Measurements from ENCODE around the gene PIGU. TPM values are rescaled to one million over a fixed set of nuclear protein-coding genes. Genes with fewer than 3 reads are reported as not detected.

PIGU gene
- total RNA-seq, 1 experiment from 2014 or later, result 32.8 TPM

DNA sequence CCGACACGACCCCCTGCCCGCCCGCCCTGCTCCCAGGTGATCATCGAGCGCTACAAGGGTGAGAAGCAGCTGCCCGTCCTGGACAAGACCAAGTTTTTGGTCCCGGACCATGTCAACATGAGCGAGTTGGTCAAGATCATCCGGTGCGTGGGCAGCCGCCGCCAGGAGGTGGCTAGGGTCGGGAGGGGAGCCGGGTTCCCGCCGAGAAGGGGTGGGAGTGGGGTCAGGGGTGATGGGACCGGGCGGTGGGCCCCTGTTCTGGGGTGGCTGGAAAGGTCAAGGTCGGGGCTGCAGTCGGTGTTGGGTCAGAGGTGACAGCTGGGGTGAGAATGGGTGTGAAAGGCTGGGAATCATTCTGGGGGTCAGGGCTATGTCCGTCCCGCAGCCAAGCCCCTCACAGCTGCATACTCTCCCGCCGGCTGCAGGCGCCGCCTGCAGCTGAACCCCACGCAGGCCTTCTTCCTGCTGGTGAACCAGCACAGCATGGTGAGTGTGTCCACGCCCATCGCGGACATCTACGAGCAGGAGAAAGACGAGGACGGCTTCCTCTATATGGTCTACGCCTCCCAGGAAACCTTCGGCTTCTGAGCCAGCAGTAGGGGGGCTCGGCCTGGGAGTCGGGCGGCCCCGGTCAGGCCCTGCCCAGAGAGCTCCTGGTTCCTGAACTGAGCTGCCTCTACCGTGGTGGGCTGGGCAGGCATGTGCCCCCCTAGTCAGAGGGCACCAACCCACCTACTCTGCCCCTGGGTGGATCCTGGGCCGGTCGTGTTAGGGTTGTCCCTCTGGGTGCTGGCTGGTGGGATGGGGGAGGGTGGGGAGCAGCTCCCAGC, 117.4 kb downstream of the PIGU start:
- Histone ChIP-seq H2BK15ac (ENCODE audit: low read depth, low read length) (no peak overlapping the region), H3K14ac (ENCODE audit: insufficient read depth, low read length) (no peak overlapping the region), H4K8ac (replicated peaks; ENCODE audit: insufficient read length, low read depth, low read length) (no peak overlapping the region), H3K9me3 (ENCODE audit: control insufficient read depth, low read depth, low read length) (no peaks in the 10 kb centered on the region), H2BK20ac (ENCODE audit: low read depth, low read length, poor library complexity, severe bottlenecking) (no peak overlapping the region), H3K79me1 (ENCODE audit: insufficient read depth, low read depth, low read length, poor library complexity, severe bottlenecking) (no peaks in the 10 kb centered on the region), H3K4me1 (ENCODE audit: insufficient read depth, low read length) (no peaks in the 10 kb centered on the region), H3K79me2 (ENCODE audit: insufficient read depth, low read length) (no peaks in the 10 kb centered on the region), H3K23ac (ENCODE audit: insufficient read length, low read depth, low read length) (no peak overlapping the region), H2BK5ac (ENCODE audit: insufficient read length, low read length) (no peak overlapping the region), H4K20me1 (ENCODE audit: control insufficient read depth, insufficient read depth, insufficient read length) (no peaks in the 10 kb centered on the region), H3K27me3 (ENCODE audit: insufficient read depth, low read length) (no peaks in the 10 kb centered on the region), H2BK120ac (ENCODE audit: low read depth, low read length, poor library complexity, severe bottlenecking) (no peak overlapping the region), H3K56ac (ENCODE audit: insufficient read length, low read depth, low read length) (no peak overlapping the region), H2BK12ac (ENCODE audit: insufficient read length, low read depth, low read length) (no peak overlapping the region), H3K4me2 (ENCODE audit: insufficient read depth, insufficient read length, low read length) (peak overlapping the region; percentile 11), H2AFZ (ENCODE audit: low read length) (no peak overlapping the region), H3T11ph (ENCODE audit: low read length) (no peak overlapping the region), H3K9ac (ENCODE audit: extremely low read depth, insufficient read length, low read length) (no peak overlapping the region), H4K91ac (ENCODE audit: insufficient read length, low read depth, low read length) (no peak overlapping the region), H3K23me2 (ENCODE audit: insufficient read length, low read depth, low read length, poor library complexity, severe bottlenecking) (peaks cover 4% of the 10 kb centered on the region), H3K4ac (ENCODE audit: low read depth, low read length) (no peak overlapping the region), H3K27ac (ENCODE audit: insufficient read length, low read depth, low read length) (no peak overlapping the region), H2AK5ac (ENCODE audit: insufficient read length, low read length) (no peak overlapping the region), H4K5ac (ENCODE audit: insufficient read length, low read depth, low read length) (no peak overlapping the region), H3K18ac (ENCODE audit: insufficient read length, low read depth, low read length) (no peak overlapping the region)
- Mint-ChIP-seq H3K9me3 (no peaks in the 10 kb centered on the region), H3K4me3 (peak overlapping the region; percentile 67 to 82), H3K4me1 (peaks cover 7 to 9% of the 10 kb centered on the region in 2 experiments), H3K27me3 (ENCODE audit: low read depth) (peaks cover 5% of the 10 kb centered on the region), H3K27ac (0 out of 7 replicates have a peak overlapping the region, but pooled peaks of 1 of the 3 experiments have one; percentile 87), H3K36me3 (ENCODE audit: insufficient read depth in 1 of 3, low read depth in 3 of 3) (peaks cover 0 to under 1% (median 0%) of the 10 kb centered on the region in 3 experiments; a peak in 1 of 7 replicates)
- WGBS (ENCODE audit: extremely low coverage, insufficient read length, low lambda C conversion rate), result no CpG with 5 or more reads among the region's 43 CpGs
- TF ChIP-seq, protein P1, sequence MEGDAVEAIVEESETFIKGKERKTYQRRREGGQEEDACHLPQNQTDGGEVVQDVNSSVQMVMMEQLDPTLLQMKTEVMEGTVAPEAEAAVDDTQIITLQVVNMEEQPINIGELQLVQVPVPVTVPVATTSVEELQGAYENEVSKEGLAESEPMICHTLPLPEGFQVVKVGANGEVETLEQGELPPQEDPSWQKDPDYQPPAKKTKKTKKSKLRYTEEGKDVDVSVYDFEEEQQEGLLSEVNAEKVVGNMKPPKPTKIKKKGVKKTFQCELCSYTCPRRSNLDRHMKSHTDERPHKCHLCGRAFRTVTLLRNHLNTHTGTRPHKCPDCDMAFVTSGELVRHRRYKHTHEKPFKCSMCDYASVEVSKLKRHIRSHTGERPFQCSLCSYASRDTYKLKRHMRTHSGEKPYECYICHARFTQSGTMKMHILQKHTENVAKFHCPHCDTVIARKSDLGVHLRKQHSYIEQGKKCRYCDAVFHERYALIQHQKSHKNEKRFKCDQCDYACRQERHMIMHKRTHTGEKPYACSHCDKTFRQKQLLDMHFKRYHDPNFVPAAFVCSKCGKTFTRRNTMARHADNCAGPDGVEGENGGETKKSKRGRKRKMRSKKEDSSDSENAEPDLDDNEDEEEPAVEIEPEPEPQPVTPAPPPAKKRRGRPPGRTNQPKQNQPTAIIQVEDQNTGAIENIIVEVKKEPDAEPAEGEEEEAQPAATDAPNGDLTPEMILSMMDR (conservative IDR thresholded peaks at IDR 0.05), result no peak
- peak; percentile 43 for DNase-seq
